Ishikawa (cell line): Measurements from ENCODE around the gene GRIK4.

ENCODE experiments used
- CEBPB ChIP-seq: IDR thresholded peaks from 2 replicates; pipeline ENCODE4 v1.6.1; 2012
- CREB1 ChIP-seq: IDR thresholded peaks from 2 replicates; pipeline ENCODE4 v1.6.1; 2012; ENCODE audit warnings: low read depth
- EGR1 ChIP-seq: IDR thresholded peaks from 2 replicates; pipeline ENCODE4 v1.6.1; 2012
- EP300 ChIP-seq: IDR thresholded peaks from 2 replicates; pipeline ENCODE4 v1.6.1; 2012; ENCODE audit warnings: borderline replicate concordance
- FOXM1 ChIP-seq: IDR thresholded peaks from 2 replicates; pipeline ENCODE4 v1.6.1; 2012; ENCODE audit warnings: low read depth, borderline replicate concordance
- NFIC ChIP-seq: IDR thresholded peaks from 2 replicates; pipeline ENCODE4 v1.6.1; 2012
- RAD21 ChIP-seq: IDR thresholded peaks from 2 replicates; pipeline ENCODE4 v1.6.1; 2012; ENCODE audit warnings: low read depth
- TAF1 ChIP-seq: IDR thresholded peaks from 2 replicates; pipeline ENCODE4 v1.6.1; 2012; ENCODE audit warnings: low read depth, mild to moderate bottlenecking
- TCF12 ChIP-seq: IDR thresholded peaks from 2 replicates; pipeline ENCODE4 v1.6.1; 2012; ENCODE audit warnings: low read depth
- TEAD4 ChIP-seq: IDR thresholded peaks from 2 replicates; pipeline ENCODE4 v1.6.1; 2012
- YY1 ChIP-seq: IDR thresholded peaks from 2 replicates; pipeline ENCODE4 v1.6.1; 2012; ENCODE audit warnings: low read depth
- ZBTB7A ChIP-seq: IDR thresholded peaks from 2 replicates; pipeline ENCODE4 v1.6.1; 2012; ENCODE audit warnings: low read depth
- TF ChIP-seq, protein P1 (sequence below): IDR thresholded peaks from 2 replicates; pipeline ENCODE4 v1.6.1; 2012
- TF ChIP-seq, protein P2 (sequence below): IDR thresholded peaks from 2 replicates; pipeline ENCODE4 v1.6.1; 2012
- TF ChIP-seq, protein P3 (sequence below): IDR thresholded peaks from 2 replicates; pipeline ENCODE4 v1.6.1; 2012; ENCODE audit warnings: low read depth, mild to moderate bottlenecking

The GRIK4 gene

DNA sequence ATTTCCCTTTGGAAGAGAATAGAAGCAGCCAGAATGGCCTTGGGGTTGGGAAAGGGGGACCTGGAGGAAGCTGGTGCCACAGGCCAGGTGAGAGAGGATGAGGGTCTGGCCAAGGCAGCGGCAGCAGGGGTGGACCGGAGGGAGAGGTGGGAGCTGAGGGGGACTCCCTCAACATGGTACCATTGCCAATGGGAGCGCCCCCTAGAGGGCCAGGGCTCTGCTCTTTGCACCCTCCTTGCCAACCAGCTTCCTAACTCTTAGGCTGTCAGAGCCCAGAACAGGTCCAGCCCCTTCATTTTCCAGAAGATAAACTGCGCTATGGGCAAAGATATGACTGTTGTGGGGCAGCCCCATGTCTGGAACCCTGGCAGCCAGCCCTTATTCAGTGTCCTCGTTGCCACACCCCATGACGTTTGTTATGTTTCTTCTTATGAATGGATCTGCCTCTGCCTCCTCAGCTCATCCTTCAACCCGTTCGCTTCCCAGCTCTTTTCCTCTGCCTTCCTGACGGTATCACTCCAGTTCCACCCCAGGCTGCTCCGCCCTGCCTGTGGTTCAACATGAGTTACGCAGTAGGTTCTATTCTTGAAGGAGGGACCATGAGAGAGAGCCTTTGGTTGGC, 185.2 kb downstream of the GRIK4 start:
- TF ChIP-seq YY1 = no peak
- TF ChIP-seq ZBTB7A = no peak
- no peak for TF ChIP-seq FOXM1
- no peak for TF ChIP-seq NFIC
- no peak for TF ChIP-seq CEBPB
- no peak for TF ChIP-seq EP300
- TF ChIP-seq, protein P1, sequence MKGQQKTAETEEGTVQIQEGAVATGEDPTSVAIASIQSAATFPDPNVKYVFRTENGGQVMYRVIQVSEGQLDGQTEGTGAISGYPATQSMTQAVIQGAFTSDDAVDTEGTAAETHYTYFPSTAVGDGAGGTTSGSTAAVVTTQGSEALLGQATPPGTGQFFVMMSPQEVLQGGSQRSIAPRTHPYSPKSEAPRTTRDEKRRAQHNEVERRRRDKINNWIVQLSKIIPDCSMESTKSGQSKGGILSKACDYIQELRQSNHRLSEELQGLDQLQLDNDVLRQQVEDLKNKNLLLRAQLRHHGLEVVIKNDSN = no peak
- TF ChIP-seq, protein P2, sequence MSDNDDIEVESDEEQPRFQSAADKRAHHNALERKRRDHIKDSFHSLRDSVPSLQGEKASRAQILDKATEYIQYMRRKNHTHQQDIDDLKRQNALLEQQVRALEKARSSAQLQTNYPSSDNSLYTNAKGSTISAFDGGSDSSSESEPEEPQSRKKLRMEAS = no peak
- no peak for TF ChIP-seq TCF12

DNA sequence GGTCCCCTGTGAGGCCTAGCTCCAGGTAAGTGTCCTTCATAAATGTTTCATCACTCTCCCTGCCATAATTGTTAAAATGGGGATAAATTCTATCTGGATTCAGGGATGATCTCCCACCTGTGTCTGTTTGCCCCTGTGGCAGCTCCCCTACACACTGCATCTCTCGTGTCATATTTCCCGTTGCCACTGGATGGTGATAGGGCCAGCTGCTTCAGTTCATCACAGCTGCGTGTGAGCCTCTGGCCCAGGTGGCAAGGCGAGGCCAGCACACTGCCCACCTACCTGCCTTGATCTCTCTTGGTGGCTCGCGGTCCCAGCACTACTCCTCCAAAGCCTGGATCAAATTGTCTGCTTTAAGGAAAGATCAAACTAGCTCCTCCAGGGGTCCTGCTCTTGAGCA, 187.4 kb downstream of the GRIK4 start:
- TF ChIP-seq CEBPB (no peak), ZBTB7A (no peak), NFIC (no peak), TCF12 (no peak), FOXM1 (no peak), CREB1 (no peak), EGR1 (no peak)
- TF ChIP-seq, protein P3, sequence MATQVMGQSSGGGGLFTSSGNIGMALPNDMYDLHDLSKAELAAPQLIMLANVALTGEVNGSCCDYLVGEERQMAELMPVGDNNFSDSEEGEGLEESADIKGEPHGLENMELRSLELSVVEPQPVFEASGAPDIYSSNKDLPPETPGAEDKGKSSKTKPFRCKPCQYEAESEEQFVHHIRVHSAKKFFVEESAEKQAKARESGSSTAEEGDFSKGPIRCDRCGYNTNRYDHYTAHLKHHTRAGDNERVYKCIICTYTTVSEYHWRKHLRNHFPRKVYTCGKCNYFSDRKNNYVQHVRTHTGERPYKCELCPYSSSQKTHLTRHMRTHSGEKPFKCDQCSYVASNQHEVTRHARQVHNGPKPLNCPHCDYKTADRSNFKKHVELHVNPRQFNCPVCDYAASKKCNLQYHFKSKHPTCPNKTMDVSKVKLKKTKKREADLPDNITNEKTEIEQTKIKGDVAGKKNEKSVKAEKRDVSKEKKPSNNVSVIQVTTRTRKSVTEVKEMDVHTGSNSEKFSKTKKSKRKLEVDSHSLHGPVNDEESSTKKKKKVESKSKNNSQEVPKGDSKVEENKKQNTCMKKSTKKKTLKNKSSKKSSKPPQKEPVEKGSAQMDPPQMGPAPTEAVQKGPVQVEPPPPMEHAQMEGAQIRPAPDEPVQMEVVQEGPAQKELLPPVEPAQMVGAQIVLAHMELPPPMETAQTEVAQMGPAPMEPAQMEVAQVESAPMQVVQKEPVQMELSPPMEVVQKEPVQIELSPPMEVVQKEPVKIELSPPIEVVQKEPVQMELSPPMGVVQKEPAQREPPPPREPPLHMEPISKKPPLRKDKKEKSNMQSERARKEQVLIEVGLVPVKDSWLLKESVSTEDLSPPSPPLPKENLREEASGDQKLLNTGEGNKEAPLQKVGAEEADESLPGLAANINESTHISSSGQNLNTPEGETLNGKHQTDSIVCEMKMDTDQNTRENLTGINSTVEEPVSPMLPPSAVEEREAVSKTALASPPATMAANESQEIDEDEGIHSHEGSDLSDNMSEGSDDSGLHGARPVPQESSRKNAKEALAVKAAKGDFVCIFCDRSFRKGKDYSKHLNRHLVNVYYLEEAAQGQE = no peak
- TF ChIP-seq, protein P1 = no peak
- TF ChIP-seq, protein P2 = no peak

DNA sequence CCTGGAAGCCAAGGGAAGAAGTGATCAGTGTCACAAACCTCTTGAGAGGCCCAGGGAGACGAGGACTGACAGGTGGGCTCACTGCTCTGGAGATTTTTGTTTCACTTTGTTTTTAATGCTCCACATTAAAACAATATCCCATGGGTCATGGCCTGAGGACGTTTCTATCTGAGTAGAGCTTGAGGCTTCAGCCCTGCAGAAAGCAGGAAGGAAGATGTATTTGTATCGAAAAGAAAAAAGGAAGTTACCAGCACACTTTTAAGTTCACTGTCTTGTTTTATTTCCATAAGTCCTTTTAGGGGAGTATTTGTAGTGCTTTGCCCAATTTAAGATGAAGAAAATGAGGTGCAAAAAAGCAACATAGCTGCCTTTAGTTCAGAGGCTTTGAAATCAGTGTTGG, 191.1 kb downstream of the GRIK4 start:
- no peak for TF ChIP-seq CEBPB
- no peak for TF ChIP-seq TAF1
- TF ChIP-seq, protein P2 = no peak

DNA sequence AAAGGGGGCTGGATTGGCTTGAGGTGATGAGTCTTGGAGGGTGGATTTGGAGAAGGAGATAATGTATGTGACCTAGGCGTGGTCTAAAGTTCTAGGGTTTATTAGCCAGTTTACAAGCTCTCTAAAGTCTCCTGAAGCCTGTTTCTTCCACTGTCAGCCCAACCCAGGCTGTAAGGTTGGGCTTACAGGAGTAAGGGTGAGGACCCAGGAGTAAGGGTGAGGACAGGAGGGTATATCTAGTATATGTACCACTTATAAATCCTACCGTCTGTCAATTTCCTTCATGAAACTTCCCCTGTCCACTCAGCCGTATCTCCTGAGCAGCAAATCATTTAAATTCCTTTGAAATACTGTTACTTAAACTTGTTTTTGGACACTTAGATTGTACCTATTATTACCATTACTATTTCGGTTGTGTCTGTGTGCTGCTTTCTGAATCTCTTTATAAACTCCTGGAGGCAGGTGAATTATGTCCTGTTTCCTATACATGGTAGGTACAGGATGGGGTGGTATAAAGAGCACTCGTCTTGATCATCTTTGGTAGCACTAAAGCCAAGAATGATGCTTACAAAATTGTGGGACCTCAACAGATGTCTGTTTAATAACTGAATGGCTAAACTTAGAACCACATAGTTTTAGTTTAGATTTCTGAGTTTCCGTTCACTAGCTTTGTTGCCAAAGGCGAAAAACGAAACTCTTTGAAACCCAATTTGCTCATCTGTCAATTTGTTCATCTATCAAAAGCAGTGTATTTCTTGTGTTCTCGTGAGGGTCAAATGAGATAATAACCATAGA, 192.0 kb downstream of the GRIK4 start:
- TF ChIP-seq NFIC (no peak), YY1 (no peak), ZBTB7A (no peak), TEAD4 (no peak), EP300 (no peak), FOXM1 (no peak), TCF12 (no peak), CEBPB (no peak), EGR1 (no peak), RAD21 (no peak), TAF1 (no peak), CREB1 (no peak)
- TF ChIP-seq, protein P2 = no peak
- TF ChIP-seq, protein P3 = no peak
- TF ChIP-seq, protein P1 = no peak

DNA sequence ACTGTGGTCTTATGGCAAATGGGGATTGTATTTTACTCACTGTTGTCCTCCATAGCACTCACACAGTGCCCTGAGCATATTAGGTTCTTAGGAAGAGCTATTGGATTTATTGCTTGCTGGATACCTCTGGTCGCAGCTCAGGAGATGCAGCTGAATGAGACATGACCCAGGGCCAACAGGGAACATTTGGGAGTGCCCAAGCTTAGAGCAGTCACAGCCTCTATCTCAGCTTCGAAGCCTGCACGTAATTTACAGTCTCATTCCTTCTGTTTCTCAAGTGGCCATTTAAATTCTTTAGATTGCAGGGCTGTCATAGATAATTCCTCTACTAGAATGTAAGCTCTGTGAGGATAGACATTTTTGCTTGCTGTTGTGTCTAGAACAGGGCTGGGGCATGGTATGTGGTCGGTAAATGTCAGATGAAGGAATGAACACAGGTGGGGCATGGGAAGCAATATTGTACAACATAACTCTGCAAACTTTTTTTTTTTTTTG, 192.8 kb downstream of the GRIK4 start:
- TF ChIP-seq TAF1 (no peak), EP300 (no peak), RAD21 (no peak), EGR1 (no peak), CEBPB (no peak), ZBTB7A (no peak)
- TF ChIP-seq, protein P1 = no peak
- TF ChIP-seq, protein P2 = no peak
